Measurements from ENCODE around the gene WDR1.

Gene WDR1

GRCh38 chr4:10119278-10119677, 2.7 kb upstream of the WDR1 start:
- no peaks in the 10 kb centered on the region for H3K9me3 Mint-ChIP-seq
- peaks cover 84% of the 10 kb centered on the region for H3K4me1 Mint-ChIP-seq
- no peak for TF ChIP-seq CTCF (IDR thresholded peaks at IDR 0.05; ENCODE audit: unreplicated experiment in 3 of 3)
- H3K27me3 Mint-ChIP-seq (ENCODE audit: low read depth), result peaks cover 4% of the 10 kb centered on the region
- H3K36me3 Mint-ChIP-seq (ENCODE audit: low read depth), result peaks cover 12% of the 10 kb centered on the region
- H3K27ac Mint-ChIP-seq, result peak overlapping the region; percentile 99 to 100 (median 99)
- H3K4me3 Mint-ChIP-seq, result peak overlapping the region; percentile 86 to 95 (median 89)

GRCh38 chr4:10118048-10119004, 1.7 kb upstream of the WDR1 start:
- Mint-ChIP-seq H3K27me3 (ENCODE audit: low read depth) (peaks cover 4% of the 10 kb centered on the region), H3K27ac (peak overlapping the region; percentile 99 to 100 (median 99)), H3K9me3 (no peaks in the 10 kb centered on the region), H3K4me3 (peak overlapping the region; percentile 86 to 95 (median 89)), H3K36me3 (ENCODE audit: low read depth) (peaks cover 21% of the 10 kb centered on the region), H3K4me1 (peaks cover 84% of the 10 kb centered on the region)
- TF ChIP-seq CTCF (IDR thresholded peaks at IDR 0.05; ENCODE audit: unreplicated experiment in 3 of 3), result no peak

- Mint-ChIP-seq H3K36me3 (ENCODE audit: low read depth) (peaks cover 27% of the 10 kb centered on the region), H3K27ac (peak overlapping the region; percentile 99 to 100 (median 99)), H3K27me3 (ENCODE audit: low read depth) (peaks cover 2% of the 10 kb centered on the region), H3K4me3 (peak overlapping the region; percentile 86 to 95 (median 89)), H3K9me3 (no peaks in the 10 kb centered on the region), H3K4me1 (peaks cover 85% of the 10 kb centered on the region)
- TF ChIP-seq CTCF (IDR thresholded peaks at IDR 0.05; ENCODE audit: unreplicated experiment in 3 of 3), result no peak
Observed at GRCh38 chr4:10117359-10118047, 904 bp upstream of the WDR1 start.

- H3K36me3 Mint-ChIP-seq (ENCODE audit: low read depth), result peaks cover 42% of the 10 kb centered on the region
- H3K9me3 Mint-ChIP-seq, result no peaks in the 10 kb centered on the region
- no peaks in the 10 kb centered on the region for H3K27me3 Mint-ChIP-seq (ENCODE audit: low read depth)
- TF ChIP-seq CTCF (IDR thresholded peaks at IDR 0.05; ENCODE audit: unreplicated experiment in 3 of 3), result no peak
- H3K27ac Mint-ChIP-seq, result peak overlapping the region; percentile 58 to 92 (median 87)
- H3K4me3 Mint-ChIP-seq, result peak overlapping the region; percentile 92 to 96 (median 94)
- peaks cover 87% of the 10 kb centered on the region for H3K4me1 Mint-ChIP-seq
Observed at GRCh38 chr4:10115797-10116568, 616 bp downstream of the WDR1 start.

GRCh38 chr4:10115271-10115796, 1.3 kb downstream of the WDR1 start:
- Mint-ChIP-seq H3K36me3 (ENCODE audit: low read depth) (peaks cover 45% of the 10 kb centered on the region), H3K4me1 (peaks cover 87% of the 10 kb centered on the region)

More at GRCh38 chr4:10115271-10115796, 1.3 kb downstream of the WDR1 start:
- Mint-ChIP-seq H3K27me3 (ENCODE audit: low read depth) (no peaks in the 10 kb centered on the region), H3K27ac (peak overlapping the region; percentile 58 to 92 (median 87)), H3K9me3 (no peaks in the 10 kb centered on the region), H3K4me3 (peak overlapping the region; percentile 92 to 96 (median 94))
- TF ChIP-seq CTCF (IDR thresholded peaks at IDR 0.05; ENCODE audit: unreplicated experiment in 3 of 3), result no peak
